GM12878 (cell line): ENCODE data around the gene RCBTB2. TPM values are rescaled to one million over a fixed set of nuclear protein-coding genes. Genes with fewer than 3 reads are reported as not detected.

ENCODE experiments used
- DPF2 ChIP-seq: fragments of 450-650 bp; IDR thresholded peaks from 2 replicates; pipeline ENCODE4 v1.6.1; 2017; ENCODE audit warnings: mild to moderate bottlenecking
- FOS ChIP-seq: IDR thresholded peaks from 3 replicates; pipeline ENCODE4 v1.6.1; 2011; ENCODE audit warnings: borderline replicate concordance; ENCODE audit not compliant: insufficient read length; ENCODE audit errors: extremely low read depth
- MYB ChIP-seq: fragments of 150-350 bp; IDR thresholded peaks from 2 replicates; pipeline ENCODE4 v1.6.1; 2014; ENCODE audit warnings: mild to moderate bottlenecking, low read depth, low read length, borderline replicate concordance
- NBN ChIP-seq: fragments of 450-650 bp; IDR thresholded peaks from 2 replicates; pipeline ENCODE4 v1.6.1; 2016
- NFIC ChIP-seq: IDR thresholded peaks from 2 replicates; pipeline ENCODE4 v1.6.1; 2012; ENCODE audit warnings: low read depth, mild to moderate bottlenecking, inconsistent platforms, low read length, moderate library complexity
- PML ChIP-seq: IDR thresholded peaks from 2 replicates; pipeline ENCODE4 v1.6.1; 2012; ENCODE audit warnings: low read length, inconsistent platforms
- RELA ChIP-seq: fragments of 450-650 bp; IDR thresholded peaks from 2 replicates; pipeline ENCODE4 v1.8.0; 2014; ENCODE audit warnings: borderline replicate concordance; ENCODE audit not compliant: partially characterized antibody
- STAT1 ChIP-seq: fragments of 450-650 bp; conservative IDR thresholded peaks from 2 replicates; pipeline ENCODE4 v1.6.1; 2014; ENCODE audit warnings: antibody characterized with exemption, mild to moderate bottlenecking
- WRNIP1 ChIP-seq: IDR thresholded peaks from 2 replicates; pipeline ENCODE4 v1.6.1; 2011; ENCODE audit warnings: low read depth, low read length, improper control_type of control experiment, borderline replicate concordance
- ZNF622 ChIP-seq: fragments of 450-650 bp; IDR thresholded peaks from 2 replicates; pipeline ENCODE4 v1.6.1; 2017; ENCODE audit warnings: mild to moderate bottlenecking, inconsistent platforms
- polyA plus RNA-seq, 11 experiments: library from polyadenylated mRNA; depleted of rRNA in 4 of 11; unstranded in 6 of 11; stranded (reverse) in 5 of 11; fragments of >200 nt; fragmentation: Nextera tagmentation in 4 of 11; fragmentation: Illumina TruSeq in 1 of 11; extraction: Ambion mirVana in 4 of 11; extraction: Trizol in 1 of 11; gene quantifications; 1 replicate in 1 of 11; 2 replicates in 10 of 11; pipeline versions ENCODE4 v1.2.1 to v1.2.3, GENCODE V29; 2011 to 2016; ENCODE audit warnings: inconsistent platforms in 2 of 11, missing spikeins in 2 of 11, low read depth in 1 of 11
- total RNA-seq, 4 experiments: library from RNA; depleted of rRNA in 3 of 4; stranded (reverse); fragments of >200 nt in 3 of 4; fragmentation: Illumina TruSeq in 1 of 4; extraction: Trizol in 1 of 4; gene quantifications; 2 replicates each; pipeline versions ENCODE4 v1.2.1 to v1.2.3, GENCODE V29; 2013 to 2021
- TF ChIP-seq, protein P1 (sequence below): fragments of 450-650 bp; IDR thresholded peaks from 2 replicates; pipeline ENCODE4 v1.6.1; 2017; ENCODE audit warnings: borderline replicate concordance
- TF ChIP-seq, protein P2 (sequence below): fragments of 450-650 bp; IDR thresholded peaks from 2 replicates; pipeline ENCODE4 v1.6.1; 2017; ENCODE audit warnings: low read depth, mild to moderate bottlenecking, moderate library complexity
- TF ChIP-seq, protein P3 (sequence below): IDR thresholded peaks from 2 replicates; pipeline ENCODE4 v1.6.1; 2012; ENCODE audit warnings: low read depth, low read length, improper control_type of control experiment
- TF ChIP-seq, protein P4 (sequence below): fragments of 450-650 bp; IDR thresholded peaks from 2 replicates; pipeline ENCODE4 v1.6.1; 2017; ENCODE audit warnings: mild to moderate bottlenecking
- TF ChIP-seq, protein P5 (sequence below): fragments of 450-650 bp; formaldehyde crosslinking; IDR thresholded peaks from 2 replicates; pipeline ENCODE4 v1.4.0; 2020; ENCODE audit warnings: mild to moderate bottlenecking, moderate library complexity
- TF ChIP-seq, protein P6 (sequence below): fragments of 450-650 bp; IDR thresholded peaks from 2 replicates; pipeline ENCODE4 v1.6.1; 2017; ENCODE audit warnings: mild to moderate bottlenecking, moderate library complexity

Gene RCBTB2
- total and polyA plus RNA-seq, 10 of the 15 experiments (the other 5 are each of a cell fraction or from before 2014, with no cell fraction given) = 5.0 to 16.0 (median 8.5) TPM

DNA sequence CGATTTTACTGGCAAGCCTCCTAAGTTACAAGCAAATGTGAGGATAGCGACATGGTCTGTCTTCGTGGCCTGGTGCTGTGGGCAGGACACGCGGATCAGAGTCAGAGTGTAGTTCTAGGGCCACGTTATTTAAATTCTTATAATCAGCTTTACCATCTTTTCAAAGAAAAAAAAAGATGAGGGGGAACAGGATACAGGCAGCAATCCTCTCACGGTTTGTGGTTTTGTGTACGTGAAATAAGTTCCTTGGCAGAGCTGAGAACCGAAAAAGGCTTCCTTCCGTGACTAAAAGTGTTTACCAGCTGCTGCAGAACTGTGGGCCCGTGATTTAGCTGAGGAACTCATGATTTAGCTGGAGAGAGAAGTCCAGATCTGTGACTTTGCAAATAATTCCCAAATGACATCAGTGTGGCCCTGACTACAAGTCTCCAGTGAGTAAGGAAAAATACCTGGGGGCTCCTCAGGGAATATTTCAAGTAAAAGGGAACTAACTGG is 27.2 kb downstream of the RCBTB2 start (continued):
- TF ChIP-seq, protein P1, sequence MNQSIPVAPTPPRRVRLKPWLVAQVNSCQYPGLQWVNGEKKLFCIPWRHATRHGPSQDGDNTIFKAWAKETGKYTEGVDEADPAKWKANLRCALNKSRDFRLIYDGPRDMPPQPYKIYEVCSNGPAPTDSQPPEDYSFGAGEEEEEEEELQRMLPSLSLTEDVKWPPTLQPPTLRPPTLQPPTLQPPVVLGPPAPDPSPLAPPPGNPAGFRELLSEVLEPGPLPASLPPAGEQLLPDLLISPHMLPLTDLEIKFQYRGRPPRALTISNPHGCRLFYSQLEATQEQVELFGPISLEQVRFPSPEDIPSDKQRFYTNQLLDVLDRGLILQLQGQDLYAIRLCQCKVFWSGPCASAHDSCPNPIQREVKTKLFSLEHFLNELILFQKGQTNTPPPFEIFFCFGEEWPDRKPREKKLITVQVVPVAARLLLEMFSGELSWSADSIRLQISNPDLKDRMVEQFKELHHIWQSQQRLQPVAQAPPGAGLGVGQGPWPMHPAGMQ = no peak
- TF ChIP-seq, protein P2, sequence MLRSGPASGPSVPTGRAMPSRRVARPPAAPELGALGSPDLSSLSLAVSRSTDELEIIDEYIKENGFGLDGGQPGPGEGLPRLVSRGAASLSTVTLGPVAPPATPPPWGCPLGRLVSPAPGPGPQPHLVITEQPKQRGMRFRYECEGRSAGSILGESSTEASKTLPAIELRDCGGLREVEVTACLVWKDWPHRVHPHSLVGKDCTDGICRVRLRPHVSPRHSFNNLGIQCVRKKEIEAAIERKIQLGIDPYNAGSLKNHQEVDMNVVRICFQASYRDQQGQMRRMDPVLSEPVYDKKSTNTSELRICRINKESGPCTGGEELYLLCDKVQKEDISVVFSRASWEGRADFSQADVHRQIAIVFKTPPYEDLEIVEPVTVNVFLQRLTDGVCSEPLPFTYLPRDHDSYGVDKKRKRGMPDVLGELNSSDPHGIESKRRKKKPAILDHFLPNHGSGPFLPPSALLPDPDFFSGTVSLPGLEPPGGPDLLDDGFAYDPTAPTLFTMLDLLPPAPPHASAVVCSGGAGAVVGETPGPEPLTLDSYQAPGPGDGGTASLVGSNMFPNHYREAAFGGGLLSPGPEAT = peak; percentile 84
- TF ChIP-seq, protein P3, sequence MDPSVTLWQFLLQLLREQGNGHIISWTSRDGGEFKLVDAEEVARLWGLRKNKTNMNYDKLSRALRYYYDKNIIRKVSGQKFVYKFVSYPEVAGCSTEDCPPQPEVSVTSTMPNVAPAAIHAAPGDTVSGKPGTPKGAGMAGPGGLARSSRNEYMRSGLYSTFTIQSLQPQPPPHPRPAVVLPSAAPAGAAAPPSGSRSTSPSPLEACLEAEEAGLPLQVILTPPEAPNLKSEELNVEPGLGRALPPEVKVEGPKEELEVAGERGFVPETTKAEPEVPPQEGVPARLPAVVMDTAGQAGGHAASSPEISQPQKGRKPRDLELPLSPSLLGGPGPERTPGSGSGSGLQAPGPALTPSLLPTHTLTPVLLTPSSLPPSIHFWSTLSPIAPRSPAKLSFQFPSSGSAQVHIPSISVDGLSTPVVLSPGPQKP = no peak
- TF ChIP-seq PML (no peak), NFIC (peak; percentile 82), WRNIP1 (no peak), NBN (0 out of 2 replicates have a peak, but pooled peaks have one; percentile 31), ZNF622 (no peak), STAT1 (no peak), FOS (no peak), MYB (no peak), RELA (no peak), DPF2 (peak; percentile 70; the same call in 1 of the 2 replicates)
- TF ChIP-seq, protein P4, sequence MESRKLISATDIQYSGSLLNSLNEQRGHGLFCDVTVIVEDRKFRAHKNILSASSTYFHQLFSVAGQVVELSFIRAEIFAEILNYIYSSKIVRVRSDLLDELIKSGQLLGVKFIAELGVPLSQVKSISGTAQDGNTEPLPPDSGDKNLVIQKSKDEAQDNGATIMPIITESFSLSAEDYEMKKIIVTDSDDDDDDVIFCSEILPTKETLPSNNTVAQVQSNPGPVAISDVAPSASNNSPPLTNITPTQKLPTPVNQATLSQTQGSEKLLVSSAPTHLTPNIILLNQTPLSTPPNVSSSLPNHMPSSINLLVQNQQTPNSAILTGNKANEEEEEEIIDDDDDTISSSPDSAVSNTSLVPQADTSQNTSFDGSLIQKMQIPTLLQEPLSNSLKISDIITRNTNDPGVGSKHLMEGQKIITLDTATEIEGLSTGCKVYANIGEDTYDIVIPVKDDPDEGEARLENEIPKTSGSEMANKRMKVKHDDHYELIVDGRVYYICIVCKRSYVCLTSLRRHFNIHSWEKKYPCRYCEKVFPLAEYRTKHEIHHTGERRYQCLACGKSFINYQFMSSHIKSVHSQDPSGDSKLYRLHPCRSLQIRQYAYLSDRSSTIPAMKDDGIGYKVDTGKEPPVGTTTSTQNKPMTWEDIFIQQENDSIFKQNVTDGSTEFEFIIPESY = no peak
- TF ChIP-seq, protein P5, sequence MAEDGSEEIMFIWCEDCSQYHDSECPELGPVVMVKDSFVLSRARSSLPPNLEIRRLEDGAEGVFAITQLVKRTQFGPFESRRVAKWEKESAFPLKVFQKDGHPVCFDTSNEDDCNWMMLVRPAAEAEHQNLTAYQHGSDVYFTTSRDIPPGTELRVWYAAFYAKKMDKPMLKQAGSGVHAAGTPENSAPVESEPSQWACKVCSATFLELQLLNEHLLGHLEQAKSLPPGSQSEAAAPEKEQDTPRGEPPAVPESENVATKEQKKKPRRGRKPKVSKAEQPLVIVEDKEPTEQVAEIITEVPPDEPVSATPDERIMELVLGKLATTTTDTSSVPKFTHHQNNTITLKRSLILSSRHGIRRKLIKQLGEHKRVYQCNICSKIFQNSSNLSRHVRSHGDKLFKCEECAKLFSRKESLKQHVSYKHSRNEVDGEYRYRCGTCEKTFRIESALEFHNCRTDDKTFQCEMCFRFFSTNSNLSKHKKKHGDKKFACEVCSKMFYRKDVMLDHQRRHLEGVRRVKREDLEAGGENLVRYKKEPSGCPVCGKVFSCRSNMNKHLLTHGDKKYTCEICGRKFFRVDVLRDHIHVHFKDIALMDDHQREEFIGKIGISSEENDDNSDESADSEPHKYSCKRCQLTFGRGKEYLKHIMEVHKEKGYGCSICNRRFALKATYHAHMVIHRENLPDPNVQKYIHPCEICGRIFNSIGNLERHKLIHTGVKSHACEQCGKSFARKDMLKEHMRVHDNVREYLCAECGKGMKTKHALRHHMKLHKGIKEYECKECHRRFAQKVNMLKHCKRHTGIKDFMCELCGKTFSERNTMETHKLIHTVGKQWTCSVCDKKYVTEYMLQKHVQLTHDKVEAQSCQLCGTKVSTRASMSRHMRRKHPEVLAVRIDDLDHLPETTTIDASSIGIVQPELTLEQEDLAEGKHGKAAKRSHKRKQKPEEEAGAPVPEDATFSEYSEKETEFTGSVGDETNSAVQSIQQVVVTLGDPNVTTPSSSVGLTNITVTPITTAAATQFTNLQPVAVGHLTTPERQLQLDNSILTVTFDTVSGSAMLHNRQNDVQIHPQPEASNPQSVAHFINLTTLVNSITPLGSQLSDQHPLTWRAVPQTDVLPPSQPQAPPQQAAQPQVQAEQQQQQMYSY = no peak
- TF ChIP-seq, protein P6, sequence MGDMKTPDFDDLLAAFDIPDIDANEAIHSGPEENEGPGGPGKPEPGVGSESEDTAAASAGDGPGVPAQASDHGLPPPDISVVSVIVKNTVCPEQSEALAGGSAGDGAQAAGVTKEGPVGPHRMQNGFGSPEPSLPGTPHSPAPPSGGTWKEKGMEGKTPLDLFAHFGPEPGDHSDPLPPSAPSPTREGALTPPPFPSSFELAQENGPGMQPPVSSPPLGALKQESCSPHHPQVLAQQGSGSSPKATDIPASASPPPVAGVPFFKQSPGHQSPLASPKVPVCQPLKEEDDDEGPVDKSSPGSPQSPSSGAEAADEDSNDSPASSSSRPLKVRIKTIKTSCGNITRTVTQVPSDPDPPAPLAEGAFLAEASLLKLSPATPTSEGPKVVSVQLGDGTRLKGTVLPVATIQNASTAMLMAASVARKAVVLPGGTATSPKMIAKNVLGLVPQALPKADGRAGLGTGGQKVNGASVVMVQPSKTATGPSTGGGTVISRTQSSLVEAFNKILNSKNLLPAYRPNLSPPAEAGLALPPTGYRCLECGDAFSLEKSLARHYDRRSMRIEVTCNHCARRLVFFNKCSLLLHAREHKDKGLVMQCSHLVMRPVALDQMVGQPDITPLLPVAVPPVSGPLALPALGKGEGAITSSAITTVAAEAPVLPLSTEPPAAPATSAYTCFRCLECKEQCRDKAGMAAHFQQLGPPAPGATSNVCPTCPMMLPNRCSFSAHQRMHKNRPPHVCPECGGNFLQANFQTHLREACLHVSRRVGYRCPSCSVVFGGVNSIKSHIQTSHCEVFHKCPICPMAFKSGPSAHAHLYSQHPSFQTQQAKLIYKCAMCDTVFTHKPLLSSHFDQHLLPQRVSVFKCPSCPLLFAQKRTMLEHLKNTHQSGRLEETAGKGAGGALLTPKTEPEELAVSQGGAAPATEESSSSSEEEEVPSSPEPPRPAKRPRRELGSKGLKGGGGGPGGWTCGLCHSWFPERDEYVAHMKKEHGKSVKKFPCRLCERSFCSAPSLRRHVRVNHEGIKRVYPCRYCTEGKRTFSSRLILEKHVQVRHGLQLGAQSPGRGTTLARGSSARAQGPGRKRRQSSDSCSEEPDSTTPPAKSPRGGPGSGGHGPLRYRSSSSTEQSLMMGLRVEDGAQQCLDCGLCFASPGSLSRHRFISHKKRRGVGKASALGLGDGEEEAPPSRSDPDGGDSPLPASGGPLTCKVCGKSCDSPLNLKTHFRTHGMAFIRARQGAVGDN = peak; percentile 94
